GM12878 (cell line): ENCODE measurements around the gene KDM4D. TPM values are rescaled to one million over a fixed set of nuclear protein-coding genes. Genes with fewer than 3 reads are reported as not detected.

Experiments used
- ATAC-seq: fragments of 200-7000 bp; cut with Tn5 transposase; 3 replicates; pipeline ENCODE4 v1.9.1; 2020; ENCODE audit warnings: mild to moderate bottlenecking, moderate library complexity
- BruUV-seq: library from RNA; stranded (reverse); fragments of 400-500 nt; replicated peaks from 2 replicates; lab custom pipeline; 2021; lab: Mats Ljungman, UMichigan
- CTCF ChIA-PET: fragments of 300-600 bp; sonication (Branson Sonifier 250); formaldehyde crosslinking; extraction: SDS; loops from one replicate; lab custom pipeline; 2021; ENCODE audit warnings: inconsistent platforms; lab: Yijun Ruan, JAX
- POLR2A ChIA-PET: fragments of 350-600 bp; formaldehyde crosslinking; extraction: SDS; loops from one replicate; lab custom pipeline; 2021; ENCODE audit warnings: inconsistent platforms; lab: Charles Lee
- RAD21 ChIA-PET: fragments of 300-600 bp; sonication (Branson Sonifier 250); formaldehyde crosslinking; loops from one replicate; lab custom pipeline; 2023; ENCODE audit warnings: antibody characterized with exemption; ENCODE audit not compliant: unreplicated experiment; lab: Charles Lee
- SMC1A ChIA-PET: fragments of 300-600 bp; sonication (Branson Sonifier 250); formaldehyde crosslinking; loops from one replicate; lab custom pipeline; 2023; ENCODE audit not compliant: unreplicated experiment, uncharacterized antibody; lab: Charles Lee
- DNase-seq: peaks from one replicate; pipeline ENCODE4 v3.0.0-alpha.2; 2011; ENCODE audit warnings: low read depth, low spot score
- FAIRE-seq: peaks from 3 replicates; lab custom pipeline; 2011; peaks lifted over from hg19 to GRCh38; lab: Jason Lieb, UNC
- H2AFZ ChIP-seq: 2 replicates; pipeline ENCODE4 v1.6.0; 2011; ENCODE audit warnings: low read depth, low read length, control low read depth; ENCODE audit not compliant: control insufficient read depth
- H3K27ac ChIP-seq: 2 replicates; pipeline ENCODE4 v1.5.1; 2011; ENCODE audit warnings: control low read depth; ENCODE audit not compliant: control insufficient read depth, insufficient read depth
- H3K27me3 ChIP-seq, 2 experiments: replicated peaks in 1 of 2; 2 replicates each; pipeline versions ENCODE4 v1.6.0 to v1.6.1; 2011; ENCODE audit warnings: low read length in 1 of 2; ENCODE audit not compliant: control insufficient read depth in 2 of 2, insufficient read depth in 2 of 2
- H3K36me3 ChIP-seq, 2 experiments: 2 replicates each; pipeline ENCODE4 v1.5.1; 2011; ENCODE audit warnings: low read length in 1 of 2; ENCODE audit not compliant: control insufficient read depth in 2 of 2, insufficient read depth in 2 of 2
- H3K4me1 ChIP-seq: 2 replicates; pipeline ENCODE4 v1.6.1; 2011; ENCODE audit warnings: mild to moderate bottlenecking, low read length, moderate library complexity, mixed read lengths; ENCODE audit not compliant: control insufficient read depth, insufficient read depth
- H3K4me2 ChIP-seq: 2 replicates; pipeline ENCODE4 v1.6.0; 2011; ENCODE audit warnings: control low read depth; ENCODE audit not compliant: control insufficient read depth, insufficient read depth
- H3K4me3 ChIP-seq: fragments of 200-600 bp; sonication (generic); 2 replicates; pipeline ENCODE4 v1.5.1; 2016
- H3K79me2 ChIP-seq: 2 replicates; pipeline ENCODE4 v1.6.0; 2011; ENCODE audit warnings: low read length; ENCODE audit not compliant: control insufficient read depth, insufficient read depth
- H3K9ac ChIP-seq: 2 replicates; pipeline ENCODE4 v1.8.0; 2011; ENCODE audit warnings: low read length, control low read depth, mixed read lengths; ENCODE audit not compliant: control insufficient read depth, insufficient read depth
- H3K9me3 ChIP-seq: replicated peaks from 3 replicates; pipeline ENCODE4 v1.5.1; 2011; ENCODE audit warnings: mild to moderate bottlenecking, low read length; ENCODE audit not compliant: control insufficient read depth, insufficient read depth
- H4K20me1 ChIP-seq: 2 replicates; pipeline ENCODE4 v1.6.0; 2011; ENCODE audit not compliant: control insufficient read depth, insufficient read depth
- BACH1 ChIP-seq: fragments of 450-650 bp; IDR thresholded peaks from 2 replicates; pipeline ENCODE4 v1.6.1; 2017; ENCODE audit warnings: mild to moderate bottlenecking, borderline replicate concordance
- BRCA1 ChIP-seq: IDR thresholded peaks from 2 replicates; pipeline ENCODE4 v1.6.1; 2011; ENCODE audit warnings: low read depth, low read length, improper control_type of control experiment
- GABPA ChIP-seq: IDR thresholded peaks from 2 replicates; pipeline ENCODE4 v1.6.1; 2014; ENCODE audit warnings: antibody characterized with exemption, low read depth, mild to moderate bottlenecking, inconsistent platforms
- HCFC1 ChIP-seq: fragments of 150-350 bp; IDR thresholded peaks from 2 replicates; pipeline ENCODE4 v1.6.1; 2014; ENCODE audit warnings: low read length
- NBN ChIP-seq: fragments of 450-650 bp; IDR thresholded peaks from 2 replicates; pipeline ENCODE4 v1.6.1; 2016
- NKRF ChIP-seq: fragments of 450-650 bp; conservative IDR thresholded peaks from 2 replicates; pipeline ENCODE4 v1.6.1; 2017; ENCODE audit warnings: mild to moderate bottlenecking, moderate library complexity
- RAD51 ChIP-seq: fragments of 450-650 bp; IDR thresholded peaks from 2 replicates; pipeline ENCODE4 v1.6.1; 2016; ENCODE audit warnings: moderate library complexity, mild to moderate bottlenecking, inconsistent platforms
- WGBS: methylation state at CpG from one replicate; pipeline ENCODE4 v1.1.6; 2016; ENCODE audit warnings: low lambda C conversion rate; ENCODE audit not compliant: insufficient replicate concordance, insufficient coverage; ENCODE audit errors: missing lambda C conversion rate; 5-methylcytosine and 5-hydroxymethylcytosine counted together
- in situ Hi-C: fragments of 300-500 bp; cut with MboI; formaldehyde crosslinking; loops from 9 replicates; pipeline ENCODE4 v1.14.3; 2018; ENCODE audit warnings: mixed read lengths
- intact Hi-C: fragments of 100-400 bp; cut with micrococcal nuclease; formaldehyde crosslinking; loops from one replicate; pipeline ENCODE4 v1.14.2; 2022; ENCODE audit not compliant: unreplicated experiment
- polyA plus RNA-seq, 11 experiments: library from polyadenylated mRNA; depleted of rRNA in 4 of 11; unstranded in 6 of 11; stranded (reverse) in 5 of 11; fragments of >200 nt; fragmentation: Nextera tagmentation in 4 of 11; fragmentation: Illumina TruSeq in 1 of 11; extraction: Ambion mirVana in 4 of 11; extraction: Trizol in 1 of 11; gene quantifications; 1 replicate in 1 of 11; 2 replicates in 10 of 11; pipeline versions ENCODE4 v1.2.1 to v1.2.3, GENCODE V29; 2011 to 2016; ENCODE audit warnings: inconsistent platforms in 2 of 11, missing spikeins in 2 of 11, low read depth in 1 of 11
- total RNA-seq, 4 experiments: library from RNA; depleted of rRNA in 3 of 4; stranded (reverse); fragments of >200 nt in 3 of 4; fragmentation: Illumina TruSeq in 1 of 4; extraction: Trizol in 1 of 4; gene quantifications; 2 replicates each; pipeline versions ENCODE4 v1.2.1 to v1.2.3, GENCODE V29; 2013 to 2021
- TF ChIP-seq, protein P1 (sequence below): fragments of 450-650 bp; IDR thresholded peaks from 2 replicates; pipeline ENCODE4 v1.6.1; 2016; ENCODE audit warnings: mild to moderate bottlenecking, moderate library complexity, borderline replicate concordance
- TF ChIP-seq, protein P2 (sequence below): fragments of 450-650 bp; IDR thresholded peaks from 2 replicates; pipeline ENCODE4 v1.6.1; 2017; ENCODE audit warnings: mild to moderate bottlenecking, moderate library complexity
- TF ChIP-seq, protein P3 (sequence below): fragments of 450-650 bp; IDR thresholded peaks from 2 replicates; pipeline ENCODE4 v1.6.1; 2017; ENCODE audit warnings: borderline replicate concordance

Gene KDM4D
- total and polyA plus RNA-seq, 10 of the 15 experiments (the other 5 are each of a cell fraction or from before 2014, with no cell fraction given) = 0.63 to 2.6 (median 1.3) TPM

GRCh38 chr11:95028357-95028756 lies 54.8 kb downstream of the KDM4D start (continued):
- TF ChIP-seq, protein P1, sequence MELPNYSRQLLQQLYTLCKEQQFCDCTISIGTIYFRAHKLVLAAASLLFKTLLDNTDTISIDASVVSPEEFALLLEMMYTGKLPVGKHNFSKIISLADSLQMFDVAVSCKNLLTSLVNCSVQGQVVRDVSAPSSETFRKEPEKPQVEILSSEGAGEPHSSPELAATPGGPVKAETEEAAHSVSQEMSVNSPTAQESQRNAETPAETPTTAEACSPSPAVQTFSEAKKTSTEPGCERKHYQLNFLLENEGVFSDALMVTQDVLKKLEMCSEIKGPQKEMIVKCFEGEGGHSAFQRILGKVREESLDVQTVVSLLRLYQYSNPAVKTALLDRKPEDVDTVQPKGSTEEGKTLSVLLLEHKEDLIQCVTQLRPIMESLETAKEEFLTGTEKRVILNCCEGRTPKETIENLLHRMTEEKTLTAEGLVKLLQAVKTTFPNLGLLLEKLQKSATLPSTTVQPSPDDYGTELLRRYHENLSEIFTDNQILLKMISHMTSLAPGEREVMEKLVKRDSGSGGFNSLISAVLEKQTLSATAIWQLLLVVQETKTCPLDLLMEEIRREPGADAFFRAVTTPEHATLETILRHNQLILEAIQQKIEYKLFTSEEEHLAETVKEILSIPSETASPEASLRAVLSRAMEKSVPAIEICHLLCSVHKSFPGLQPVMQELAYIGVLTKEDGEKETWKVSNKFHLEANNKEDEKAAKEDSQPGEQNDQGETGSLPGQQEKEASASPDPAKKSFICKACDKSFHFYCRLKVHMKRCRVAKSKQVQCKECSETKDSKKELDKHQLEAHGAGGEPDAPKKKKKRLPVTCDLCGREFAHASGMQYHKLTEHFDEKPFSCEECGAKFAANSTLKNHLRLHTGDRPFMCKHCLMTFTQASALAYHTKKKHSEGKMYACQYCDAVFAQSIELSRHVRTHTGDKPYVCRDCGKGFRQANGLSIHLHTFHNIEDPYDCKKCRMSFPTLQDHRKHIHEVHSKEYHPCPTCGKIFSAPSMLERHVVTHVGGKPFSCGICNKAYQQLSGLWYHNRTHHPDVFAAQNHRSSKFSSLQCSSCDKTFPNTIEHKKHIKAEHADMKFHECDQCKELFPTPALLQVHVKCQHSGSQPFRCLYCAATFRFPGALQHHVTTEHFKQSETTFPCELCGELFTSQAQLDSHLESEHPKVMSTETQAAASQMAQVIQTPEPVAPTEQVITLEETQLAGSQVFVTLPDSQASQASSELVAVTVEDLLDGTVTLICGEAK = no peak
- TF ChIP-seq RAD51 = no peak

- no peaks in the 10 kb centered on the region for H3K36me3 ChIP-seq
- ChIA-PET POLR2A (no interaction called here), CTCF (no interaction called here), SMC1A (interaction anchor here (0.9 kb wide), 1 partner anchor 105 kb away, joined by 3 read pairs; no protein-coding TSS in a partner anchor), RAD21 (no interaction called here)
- no peak overlapping the region for H3K4me3 ChIP-seq
- ATAC-seq (no peak), DNase-seq (no peak), FAIRE-seq (no peak)
- H3K4me2 ChIP-seq = no peak overlapping the region
- H3K9me3 ChIP-seq = no peaks in the 10 kb centered on the region
- no TSS peak for BruUV-seq
- H3K9ac ChIP-seq = no peak overlapping the region
- H3K79me2 ChIP-seq = no peaks in the 10 kb centered on the region
- WGBS = 42% methylated on average over 1 of the region's 1 CpG
- H3K4me1 ChIP-seq = no peaks in the 10 kb centered on the region
- in situ Hi-C loops = no loop called here
- no peaks in the 10 kb centered on the region for H4K20me1 ChIP-seq
- H2AFZ ChIP-seq = no peak overlapping the region
- intact Hi-C loops = no loop called here
- no peak overlapping the region for H3K27ac ChIP-seq
- H3K27me3 ChIP-seq = no peaks in the 10 kb centered on the region; a peak in 1 of 4 replicates
- TF ChIP-seq, protein P2, sequence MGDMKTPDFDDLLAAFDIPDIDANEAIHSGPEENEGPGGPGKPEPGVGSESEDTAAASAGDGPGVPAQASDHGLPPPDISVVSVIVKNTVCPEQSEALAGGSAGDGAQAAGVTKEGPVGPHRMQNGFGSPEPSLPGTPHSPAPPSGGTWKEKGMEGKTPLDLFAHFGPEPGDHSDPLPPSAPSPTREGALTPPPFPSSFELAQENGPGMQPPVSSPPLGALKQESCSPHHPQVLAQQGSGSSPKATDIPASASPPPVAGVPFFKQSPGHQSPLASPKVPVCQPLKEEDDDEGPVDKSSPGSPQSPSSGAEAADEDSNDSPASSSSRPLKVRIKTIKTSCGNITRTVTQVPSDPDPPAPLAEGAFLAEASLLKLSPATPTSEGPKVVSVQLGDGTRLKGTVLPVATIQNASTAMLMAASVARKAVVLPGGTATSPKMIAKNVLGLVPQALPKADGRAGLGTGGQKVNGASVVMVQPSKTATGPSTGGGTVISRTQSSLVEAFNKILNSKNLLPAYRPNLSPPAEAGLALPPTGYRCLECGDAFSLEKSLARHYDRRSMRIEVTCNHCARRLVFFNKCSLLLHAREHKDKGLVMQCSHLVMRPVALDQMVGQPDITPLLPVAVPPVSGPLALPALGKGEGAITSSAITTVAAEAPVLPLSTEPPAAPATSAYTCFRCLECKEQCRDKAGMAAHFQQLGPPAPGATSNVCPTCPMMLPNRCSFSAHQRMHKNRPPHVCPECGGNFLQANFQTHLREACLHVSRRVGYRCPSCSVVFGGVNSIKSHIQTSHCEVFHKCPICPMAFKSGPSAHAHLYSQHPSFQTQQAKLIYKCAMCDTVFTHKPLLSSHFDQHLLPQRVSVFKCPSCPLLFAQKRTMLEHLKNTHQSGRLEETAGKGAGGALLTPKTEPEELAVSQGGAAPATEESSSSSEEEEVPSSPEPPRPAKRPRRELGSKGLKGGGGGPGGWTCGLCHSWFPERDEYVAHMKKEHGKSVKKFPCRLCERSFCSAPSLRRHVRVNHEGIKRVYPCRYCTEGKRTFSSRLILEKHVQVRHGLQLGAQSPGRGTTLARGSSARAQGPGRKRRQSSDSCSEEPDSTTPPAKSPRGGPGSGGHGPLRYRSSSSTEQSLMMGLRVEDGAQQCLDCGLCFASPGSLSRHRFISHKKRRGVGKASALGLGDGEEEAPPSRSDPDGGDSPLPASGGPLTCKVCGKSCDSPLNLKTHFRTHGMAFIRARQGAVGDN = no peak
- TF ChIP-seq NKRF (no peak), HCFC1 (no peak), GABPA (no peak), NBN (no peak), BRCA1 (no peak), BACH1 (no peak)
- TF ChIP-seq, protein P3, sequence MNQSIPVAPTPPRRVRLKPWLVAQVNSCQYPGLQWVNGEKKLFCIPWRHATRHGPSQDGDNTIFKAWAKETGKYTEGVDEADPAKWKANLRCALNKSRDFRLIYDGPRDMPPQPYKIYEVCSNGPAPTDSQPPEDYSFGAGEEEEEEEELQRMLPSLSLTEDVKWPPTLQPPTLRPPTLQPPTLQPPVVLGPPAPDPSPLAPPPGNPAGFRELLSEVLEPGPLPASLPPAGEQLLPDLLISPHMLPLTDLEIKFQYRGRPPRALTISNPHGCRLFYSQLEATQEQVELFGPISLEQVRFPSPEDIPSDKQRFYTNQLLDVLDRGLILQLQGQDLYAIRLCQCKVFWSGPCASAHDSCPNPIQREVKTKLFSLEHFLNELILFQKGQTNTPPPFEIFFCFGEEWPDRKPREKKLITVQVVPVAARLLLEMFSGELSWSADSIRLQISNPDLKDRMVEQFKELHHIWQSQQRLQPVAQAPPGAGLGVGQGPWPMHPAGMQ = no peak
These were observed 59.5 kb downstream of the KDM4D start for GRCh38 chr11:95033051-95033450.
